Activated naive CD4-positive, alpha-beta T cell treated with Interleukin-2 at 50 U/mL for 16 hours (primary cell): ENCODE results near the gene BLTP3B.

Experiments used
- DNase-seq: peaks from one replicate; pipeline ENCODE4 v3.0.0-alpha.2; 2020

BLTP3B gene

DNA sequence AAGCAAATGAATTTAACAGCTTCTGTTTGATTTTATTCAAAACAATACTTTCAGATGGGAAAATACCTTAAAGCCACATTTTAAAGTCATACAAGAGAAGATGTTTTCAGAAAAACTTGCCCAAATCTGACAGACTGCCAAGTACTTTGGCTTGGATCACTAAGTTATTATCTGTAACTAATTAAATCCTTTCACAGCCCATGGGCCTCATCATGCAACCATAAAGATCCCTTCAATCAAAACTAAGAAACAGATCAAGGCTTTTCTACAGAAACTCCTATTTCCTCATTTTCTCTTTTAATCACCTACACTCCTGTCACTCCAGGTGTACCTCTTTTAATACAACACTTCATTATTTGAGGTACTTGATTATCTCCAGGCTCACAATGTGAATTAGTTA is 28.1 kb downstream of the BLTP3B start:
- no peak for DNase-seq

DNA sequence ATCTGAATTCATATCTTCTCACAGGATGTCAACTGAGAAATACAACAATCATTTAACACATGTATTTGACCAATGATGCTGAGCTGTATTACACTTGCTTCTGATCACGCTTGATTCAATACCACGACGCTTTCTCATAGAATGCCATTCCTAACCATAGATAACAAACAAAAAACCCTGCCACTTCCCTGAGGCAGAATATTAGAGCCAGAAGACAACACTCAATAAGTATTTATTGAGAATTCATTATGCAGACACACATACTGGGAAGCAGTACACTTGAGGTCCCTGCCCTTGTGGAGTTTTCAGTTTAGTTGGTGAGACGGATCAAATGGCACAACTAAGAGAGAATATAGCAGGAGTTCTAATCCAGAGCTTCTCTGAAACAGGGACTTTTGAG is 32.4 kb downstream of the BLTP3B start:
- DNase-seq, result no peak

DNA sequence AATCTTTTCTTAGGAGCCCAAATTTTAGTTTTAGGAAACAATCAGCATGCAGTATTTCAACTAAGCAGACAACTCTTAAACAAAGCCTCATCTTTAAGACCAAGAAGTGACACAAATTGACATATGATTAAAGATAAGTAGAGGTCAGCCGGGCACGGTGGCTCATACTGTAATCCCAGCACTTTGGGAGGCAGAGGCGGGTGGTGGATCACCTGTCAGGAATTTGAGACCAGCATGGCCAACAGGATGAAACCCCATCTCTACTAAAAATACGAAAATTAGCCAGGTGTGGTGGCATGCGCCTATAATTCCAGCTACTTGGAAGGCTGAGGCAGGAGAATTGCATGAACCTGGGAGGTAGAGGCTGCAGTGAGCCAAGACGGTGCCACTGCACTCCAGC is 35.8 kb downstream of the BLTP3B start:
- no peak for DNase-seq

DNA sequence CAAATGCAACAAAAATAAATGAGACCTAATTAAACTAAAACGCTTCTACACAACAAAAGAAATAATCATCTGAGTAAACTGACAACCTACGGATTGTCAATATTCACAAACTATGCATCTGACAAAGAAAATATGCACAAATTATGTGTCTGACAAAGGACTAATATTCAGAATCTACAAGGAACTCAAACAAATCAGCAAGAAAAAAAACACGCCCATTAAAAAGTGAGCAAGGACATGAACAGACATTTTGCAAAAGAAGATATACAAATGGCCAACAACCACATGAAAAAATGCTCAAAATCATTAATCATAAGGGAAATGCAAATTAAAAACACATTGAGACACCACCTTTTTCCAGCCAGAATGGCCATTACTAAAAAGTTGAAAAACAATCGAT is 37.0 kb downstream of the BLTP3B start:
- DNase-seq, result no peak

DNA sequence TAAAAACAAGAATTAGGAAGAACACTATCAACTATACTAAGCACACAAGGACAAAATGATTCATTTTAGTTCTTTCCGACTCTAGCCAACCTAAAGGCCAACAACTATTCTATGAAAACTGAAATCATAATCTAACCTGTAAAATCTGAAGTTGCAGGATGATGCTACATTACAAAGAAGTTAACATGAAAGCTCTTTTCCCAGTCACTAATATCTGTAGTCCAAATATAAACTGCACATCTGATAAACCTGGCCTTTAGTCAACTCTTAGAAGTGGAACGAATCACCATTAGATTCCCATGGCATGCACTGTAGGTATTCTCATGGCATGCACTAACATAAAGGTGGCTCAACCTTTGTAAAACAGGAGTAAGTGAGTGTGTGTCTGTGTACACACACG is 41.7 kb downstream of the BLTP3B start:
- no peak for DNase-seq
